ENCODE data around the gene GSG1. TPM values are rescaled to one million over a fixed set of nuclear protein-coding genes. Genes with fewer than 3 reads are reported as not detected.

The GSG1 gene
- total RNA-seq, 1 donor from 2014 or later = not detected

- DNase-seq (ENCODE audit: low spot score) (no peak), ATAC-seq (no peak)
- intact Hi-C loops (cut with DNase I) = no loop called here
Measured at GRCh38 chr12:13124656-13125505, 21.4 kb upstream of the GSG1 start.

- intact Hi-C loops (cut with DNase I) = no loop called here
- peak; percentile 38 for ATAC-seq
- no peak for DNase-seq (ENCODE audit: low spot score)
Measured at GRCh38 chr12:13121568-13121967, 18.1 kb upstream of the GSG1 start.

GRCh38 chr12:13120413-13120812, 16.9 kb upstream of the GSG1 start:
- intact Hi-C loops (cut with DNase I) = no loop called here

GRCh38 chr12:13119826-13120225, 16.4 kb upstream of the GSG1 start:
- intact Hi-C loops (cut with DNase I) = no loop called here
- DNase-seq (ENCODE audit: low spot score) (no peak), ATAC-seq (no peak)

More at GRCh38 chr12:13120413-13120812, 16.9 kb upstream of the GSG1 start:
- DNase-seq (ENCODE audit: low spot score) (no peak), ATAC-seq (no peak)

GRCh38 chr12:13117029-13117428, 13.6 kb upstream of the GSG1 start:
- intact Hi-C loops (cut with DNase I) = no loop called here
- peak; percentile 31 for ATAC-seq

GRCh38 chr12:13116259-13116658, 12.8 kb upstream of the GSG1 start:
- intact Hi-C loops (cut with DNase I) = no loop called here
- no peak for DNase-seq (ENCODE audit: low spot score)
- ATAC-seq = peak; percentile 18

More at GRCh38 chr12:13117029-13117428, 13.6 kb upstream of the GSG1 start:
- DNase-seq (ENCODE audit: low spot score) = no peak

- peak; percentile 7 for ATAC-seq
- intact Hi-C loops (cut with DNase I) = no loop called here
- no peak for DNase-seq (ENCODE audit: low spot score)
Measured at GRCh38 chr12:13114251-13115052, 11.0 kb upstream of the GSG1 start.

GRCh38 chr12:13112968-13113367, 9.5 kb upstream of the GSG1 start:
- intact Hi-C loops (cut with DNase I) = no loop called here
- no peak for ATAC-seq
- DNase-seq (ENCODE audit: low spot score) = no peak

- ATAC-seq (no peak), DNase-seq (ENCODE audit: low spot score) (no peak)
- intact Hi-C loops (cut with DNase I) = no loop called here
Measured at GRCh38 chr12:13106666-13107065, 3.2 kb upstream of the GSG1 start.

GRCh38 chr12:13105781-13106180, 2.3 kb upstream of the GSG1 start:
- intact Hi-C loops (cut with DNase I) = no loop called here
- ATAC-seq (no peak), DNase-seq (ENCODE audit: low spot score) (no peak)

GRCh38 chr12:13104409-13104808, 942 bp upstream of the GSG1 start:
- DNase-seq (ENCODE audit: low spot score) = no peak
- intact Hi-C loops (cut with DNase I) = no loop called here
- no peak for ATAC-seq

GRCh38 chr12:13102461-13103195, 839 bp downstream of the GSG1 start:
- intact Hi-C loops (cut with DNase I) = no loop called here
- ATAC-seq = no peak
- no peak for DNase-seq (ENCODE audit: low spot score)

- DNase-seq (ENCODE audit: low spot score) (no peak), ATAC-seq (no peak)
- intact Hi-C loops (cut with DNase I) = no loop called here
Measured at GRCh38 chr12:13101821-13102375, 1.6 kb downstream of the GSG1 start.

- ATAC-seq (peak; percentile 82), DNase-seq (ENCODE audit: low spot score) (peak; percentile 91)
- intact Hi-C loops (cut with DNase I) = no loop called here
Measured at GRCh38 chr12:13100882-13101769, 2.3 kb downstream of the GSG1 start.

- intact Hi-C loops (cut with DNase I) = no loop called here
- ATAC-seq = no peak
- DNase-seq (ENCODE audit: low spot score) = no peak
Measured at GRCh38 chr12:13100605-13100881, 2.9 kb downstream of the GSG1 start.

GRCh38 chr12:13099844-13100604, 3.4 kb downstream of the GSG1 start:
- no peak for ATAC-seq
- DNase-seq (ENCODE audit: low spot score) = no peak
- intact Hi-C loops (cut with DNase I) = loop anchor here (5.0 kb wide), 1 partner anchor 112 kb away; no protein-coding TSS in a partner anchor

- DNase-seq (ENCODE audit: low spot score) (peak; percentile 64), ATAC-seq (peak; percentile 1)
- intact Hi-C loops (cut with DNase I) = loop anchor here (5.0 kb wide), 1 partner anchor 113 kb away; no protein-coding TSS in a partner anchor
Measured at GRCh38 chr12:13099066-13099843, 4.2 kb downstream of the GSG1 start.
